ENCODE results near the gene MYO1F.
"Not testable (repeated sequence)": the region's sequence is repeated elsewhere in the genome, so short reads cannot be mapped to it uniquely, and the experiment has no call there.

MYO1F gene

GRCh38 chr19:8564866-8565265, 12.4 kb downstream of the MYO1F start:
- DNase-seq (ENCODE audit: low read depth in 2 of 2) = not testable (repeated sequence)

- DNase-seq (ENCODE audit: low read depth in 2 of 2) = no peak
Measured at GRCh38 chr19:8561075-8561764, 16.0 kb downstream of the MYO1F start.

DNA sequence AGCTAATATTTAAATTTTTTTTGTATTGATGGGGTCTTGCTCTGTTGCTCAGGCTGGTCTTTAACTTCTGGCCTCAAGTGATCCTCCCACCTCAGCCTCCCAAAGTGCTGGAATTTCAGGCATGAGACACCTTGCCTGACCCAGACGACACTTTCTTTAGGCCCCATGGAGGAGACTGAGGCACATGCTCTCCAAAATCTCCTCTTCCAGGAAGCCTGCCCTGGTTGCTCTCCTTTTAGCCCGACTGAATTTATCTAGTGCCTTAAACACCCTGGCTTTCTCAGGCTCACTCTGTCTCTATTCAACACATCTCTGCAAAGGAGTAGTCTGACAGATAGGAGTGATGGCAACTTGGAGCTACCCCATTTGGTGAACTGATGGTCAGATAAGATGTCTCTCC, 18.9 kb downstream of the MYO1F start:
- no peak for DNase-seq (ENCODE audit: low read depth in 2 of 2)

GRCh38 chr19:8557642-8558238, 19.5 kb downstream of the MYO1F start:
- no peak for DNase-seq (ENCODE audit: low read depth in 2 of 2)

- DNase-seq (ENCODE audit: low read depth in 2 of 2) = not testable (repeated sequence)
Measured at GRCh38 chr19:8553729-8554128, 23.5 kb downstream of the MYO1F start.

DNA sequence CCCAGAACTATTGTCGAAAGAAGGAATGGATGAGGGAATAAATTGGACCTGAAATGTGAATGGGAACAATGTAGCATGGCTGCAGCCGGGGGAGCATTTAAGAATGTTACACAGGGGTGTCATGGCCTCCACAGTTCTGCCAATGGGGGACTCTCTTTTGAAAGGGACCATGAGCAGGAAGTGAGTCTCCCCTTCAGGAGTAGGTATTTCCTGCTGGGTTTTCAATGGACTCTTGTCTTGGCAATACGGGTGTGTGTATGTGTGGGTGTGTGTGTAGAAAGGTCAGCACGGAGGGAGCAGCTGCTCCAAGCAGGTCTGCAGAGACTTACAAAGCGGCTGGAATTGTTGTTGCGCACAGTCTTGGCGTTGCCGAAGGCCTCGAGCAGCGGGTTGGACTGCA, 24.4 kb downstream of the MYO1F start:
- DNase-seq (ENCODE audit: low read depth in 2 of 2) = no peak

- DNase-seq (ENCODE audit: low read depth in 2 of 2) = no peak
Measured at GRCh38 chr19:8550070-8550469, 27.2 kb downstream of the MYO1F start.

DNA sequence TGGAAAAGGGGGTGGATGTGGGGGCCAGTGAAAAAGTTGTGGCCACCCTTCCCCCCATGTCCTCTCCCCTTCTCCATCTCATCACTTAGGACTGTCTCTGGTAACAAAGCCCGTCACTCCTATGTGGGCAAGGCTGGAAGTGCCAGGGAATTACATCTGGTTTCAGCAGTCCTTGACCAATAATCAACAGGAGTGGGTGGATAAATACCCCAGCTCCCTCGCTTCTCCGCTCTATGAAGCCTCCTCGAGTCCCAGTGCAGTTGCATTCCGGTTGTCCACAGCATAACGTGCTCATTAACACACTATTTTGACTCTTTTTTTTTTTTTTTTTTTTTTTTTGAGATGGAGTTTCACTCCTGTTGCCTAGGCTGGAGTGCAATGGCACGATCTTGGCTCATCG, 31.5 kb downstream of the MYO1F start:
- DNase-seq (ENCODE audit: low read depth in 2 of 2) = no peak

DNA sequence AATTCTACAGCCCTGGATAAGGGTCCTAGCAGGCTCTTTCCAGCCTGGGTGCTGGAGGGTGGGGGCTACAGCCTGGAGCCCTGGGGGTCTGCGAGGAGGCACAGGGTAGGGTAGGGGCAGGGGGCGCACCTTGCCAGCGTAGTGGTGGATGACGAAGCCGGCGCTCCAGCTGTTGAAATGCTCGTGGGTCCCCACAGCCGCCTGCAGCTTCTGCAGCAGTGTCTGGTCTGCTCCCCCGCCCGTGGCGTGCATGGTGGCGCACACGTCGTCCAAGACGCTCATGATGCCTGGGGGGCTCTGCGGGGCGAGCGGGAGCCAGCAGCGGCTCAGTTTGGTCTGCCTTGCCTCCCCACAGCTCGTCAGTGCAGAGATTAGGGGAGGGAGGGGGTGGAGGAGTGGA, 33.1 kb downstream of the MYO1F start:
- DNase-seq (ENCODE audit: low read depth in 2 of 2) = no peak

- DNase-seq (ENCODE audit: low read depth in 2 of 2) = no peak
Measured at GRCh38 chr19:8539621-8540149, 37.6 kb downstream of the MYO1F start.

DNA sequence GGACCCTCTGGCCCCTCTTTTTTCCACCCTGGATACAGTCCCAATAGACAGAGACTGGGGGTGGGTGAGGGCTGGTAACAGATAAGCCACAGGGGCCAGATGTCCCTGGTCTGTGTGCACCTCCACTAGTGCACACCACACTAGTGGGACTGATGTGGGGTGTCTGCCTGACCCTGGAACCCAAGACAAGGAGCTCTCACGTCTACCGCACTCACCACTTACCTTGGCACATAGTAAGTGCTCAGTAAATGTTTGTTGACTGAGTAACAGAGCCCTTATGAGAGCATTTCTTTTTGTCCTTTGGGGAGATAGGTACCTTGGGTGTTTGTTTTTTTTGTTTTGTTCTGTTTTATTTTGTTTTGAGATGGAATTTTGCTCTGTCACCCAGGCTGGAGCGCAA, 40.1 kb downstream of the MYO1F start:
- no peak for DNase-seq (ENCODE audit: low read depth in 2 of 2)

- no peak for DNase-seq (ENCODE audit: low read depth in 2 of 2)
Measured at GRCh38 chr19:8536282-8536681, 41.0 kb downstream of the MYO1F start.

DNA sequence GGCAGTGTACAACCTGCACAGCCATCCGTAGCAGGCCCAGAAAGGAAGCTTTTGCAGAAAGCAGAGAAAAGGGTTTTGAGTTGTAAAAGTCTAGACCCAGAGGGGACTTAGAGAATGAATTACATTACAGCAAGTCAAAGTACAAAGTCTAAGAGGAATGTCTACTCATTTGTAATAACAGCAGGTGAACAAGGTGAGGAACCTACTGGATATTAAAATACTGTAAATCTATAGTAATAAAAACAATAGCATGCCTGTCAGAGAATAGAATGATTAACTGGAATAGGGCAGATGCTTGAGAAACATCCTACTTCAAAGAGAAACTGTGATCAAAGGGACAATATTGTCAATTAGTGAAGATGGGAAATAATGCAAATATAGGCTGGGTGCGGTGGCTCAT, 45.0 kb downstream of the MYO1F start:
- no peak for DNase-seq (ENCODE audit: low read depth in 2 of 2)

- no peak for DNase-seq (ENCODE audit: low read depth in 2 of 2)
Measured at GRCh38 chr19:8531470-8531869, 45.8 kb downstream of the MYO1F start.

GRCh38 chr19:8530061-8530679, 47.1 kb downstream of the MYO1F start:
- DNase-seq (ENCODE audit: low read depth in 2 of 2) = no peak

- no peak for DNase-seq (ENCODE audit: low read depth in 2 of 2)
Measured at GRCh38 chr19:8529369-8530006, 47.8 kb downstream of the MYO1F start.

DNA sequence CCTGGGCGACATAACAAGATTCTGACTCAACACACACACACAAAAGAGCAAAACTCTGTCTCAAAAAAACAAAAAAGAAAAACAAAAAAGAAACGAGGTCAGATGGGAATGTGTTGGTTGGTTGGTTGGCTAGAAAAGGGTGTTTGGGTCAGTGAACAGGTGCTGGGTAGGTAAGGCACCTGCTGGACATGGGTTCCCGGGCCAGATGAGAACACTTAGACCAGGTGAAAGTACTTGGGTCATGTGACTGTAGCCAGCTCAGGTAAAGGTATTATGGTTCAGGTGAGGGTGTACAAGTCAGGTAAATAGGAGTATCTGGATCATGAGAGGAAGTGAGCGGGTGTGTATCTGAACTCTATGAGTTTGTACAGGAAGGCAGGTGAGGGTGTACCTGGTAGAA, 48.7 kb downstream of the MYO1F start:
- no peak for DNase-seq (ENCODE audit: low read depth in 2 of 2)

DNA sequence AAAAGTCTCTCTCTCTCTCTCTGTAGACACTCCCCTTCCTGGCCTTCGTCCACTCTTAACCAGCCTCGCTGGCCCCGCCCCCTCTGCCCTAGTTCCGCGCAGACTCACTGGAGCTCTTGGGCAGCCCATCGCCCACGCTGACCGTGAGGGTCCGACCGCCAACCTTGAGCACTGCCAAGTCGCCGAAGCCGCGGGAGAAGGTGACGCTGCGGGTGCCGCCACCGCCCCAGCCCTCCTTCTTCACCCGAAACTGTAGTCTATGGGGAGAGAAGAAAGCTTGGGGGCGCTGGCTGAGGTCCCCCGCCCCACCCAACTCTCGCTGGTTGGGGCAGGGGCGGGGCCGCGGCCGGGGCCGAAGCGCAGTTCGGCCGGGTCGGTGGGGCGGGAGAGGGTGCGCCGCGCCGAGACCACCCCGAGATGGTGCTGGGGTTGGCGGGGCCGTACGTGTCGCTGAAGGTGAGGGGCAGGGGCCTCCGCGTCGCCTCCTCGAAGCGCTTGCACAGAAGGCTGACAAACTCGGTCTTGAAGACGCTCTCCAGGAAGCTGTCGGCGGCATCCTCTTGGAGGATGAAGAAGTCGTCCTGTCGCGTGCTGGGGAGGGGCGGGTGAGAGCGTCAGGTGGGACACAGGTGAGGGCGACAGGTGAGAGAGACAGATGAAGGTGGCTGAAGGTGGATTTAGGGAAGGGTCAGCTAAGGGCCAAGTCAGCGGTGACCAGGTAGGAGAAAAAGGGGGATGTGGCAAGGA, 50.7 kb downstream of the MYO1F start:
- no peak for DNase-seq (ENCODE audit: low read depth in 2 of 2)

GRCh38 chr19:8525401-8525684, 51.9 kb downstream of the MYO1F start:
- no peak for DNase-seq (ENCODE audit: low read depth in 2 of 2)

GRCh38 chr19:8519388-8519787, 57.9 kb downstream of the MYO1F start:
- DNase-seq (ENCODE audit: low read depth in 2 of 2) = no peak

DNA sequence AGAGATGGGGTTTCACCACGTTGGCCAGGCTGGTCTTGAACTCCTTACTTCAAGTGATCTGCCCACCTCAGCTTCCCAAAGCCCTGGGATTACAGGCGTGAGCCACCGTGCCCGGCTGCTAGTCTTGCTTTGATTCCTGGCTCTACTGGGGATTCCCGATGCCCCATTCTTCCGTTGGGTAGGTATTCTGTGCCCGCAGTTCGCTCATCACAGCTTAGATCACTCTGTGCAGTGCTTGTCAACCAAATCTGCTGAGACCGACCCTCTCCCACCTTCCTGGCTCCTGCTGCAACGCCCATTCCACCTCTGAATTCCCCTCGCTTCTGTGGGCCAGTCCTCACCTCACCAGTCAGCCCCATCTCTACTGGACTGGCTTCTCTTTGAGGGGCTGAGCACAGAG, 58.7 kb downstream of the MYO1F start:
- no peak for DNase-seq (ENCODE audit: low read depth in 2 of 2)

Data from stimulated activated CD4-positive, alpha-beta T cell treated with anti-CD3 and anti-CD28 coated beads, Interleukin-4, amount 100 ng/mL, for 48 hours (primary cell).